ENCODE results near the gene F12.

GRCh38 chr5:177427919-177428573, 18.7 kb upstream of the F12 start:
- no peak for TF ChIP-seq EZH2 (IDR thresholded peaks at IDR 0.05; ENCODE audit: insufficient read depth, poor library complexity, severe bottlenecking)
- no peak for TF ChIP-seq EZH2phosphoT487 (IDR thresholded peaks at IDR 0.05; ENCODE audit: insufficient read depth, low read depth)

Data from GM23248 (cell line).